ENCODE results near the gene COL23A1.

Gene COL23A1

GRCh38 chr5:178442405-178443257, 147.6 kb downstream of the COL23A1 start:
- H3K27ac ChIP-seq: no peak overlapping the region
- no peak for TF ChIP-seq CTCF (conservative IDR thresholded peaks at IDR 0.05)

GRCh38 chr5:178441486-178442270, 148.5 kb downstream of the COL23A1 start:
- TF ChIP-seq CTCF (conservative IDR thresholded peaks at IDR 0.05): no peak
- no peak overlapping the region for H3K27ac ChIP-seq

GRCh38 chr5:178440181-178440580, 150.0 kb downstream of the COL23A1 start:
- no peak for TF ChIP-seq CTCF (conservative IDR thresholded peaks at IDR 0.05)
- no peak overlapping the region for H3K27ac ChIP-seq

DNA sequence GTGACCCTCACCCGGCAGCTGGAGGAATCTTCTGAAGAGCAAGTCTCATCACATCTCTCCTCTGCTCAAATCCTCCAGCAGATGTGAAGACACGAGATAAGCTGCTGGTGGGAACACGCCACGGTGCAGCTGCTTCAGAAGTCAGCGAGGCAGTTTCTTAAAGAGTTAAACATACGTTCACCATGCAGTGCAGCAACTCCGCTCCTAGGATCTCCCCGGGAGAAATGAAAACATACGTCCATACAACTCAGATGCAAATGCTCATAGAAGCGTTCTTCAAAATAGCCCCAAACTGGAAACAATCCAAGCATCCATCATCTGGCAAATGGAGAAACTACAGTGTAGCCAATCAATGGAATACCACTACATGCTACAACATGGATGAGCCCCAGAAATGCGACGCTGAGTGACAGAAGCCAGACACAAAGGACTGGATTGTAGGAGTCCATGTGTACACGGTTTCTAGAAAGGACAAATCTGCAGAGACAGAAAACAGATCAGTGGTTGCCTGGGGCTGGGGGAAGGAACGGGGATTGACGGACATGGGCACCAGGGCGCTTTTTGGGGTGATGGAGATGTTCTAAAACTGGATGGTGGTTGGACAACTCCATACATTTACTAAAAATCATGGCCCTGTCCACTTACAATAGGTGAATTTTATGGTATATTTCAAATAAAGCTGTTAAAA, 150.6 kb downstream of the COL23A1 start:
- TF ChIP-seq CTCF (conservative IDR thresholded peaks at IDR 0.05): no peak
- no peak overlapping the region for H3K27ac ChIP-seq

GRCh38 chr5:178438796-178439195, 151.4 kb downstream of the COL23A1 start:
- TF ChIP-seq CTCF (conservative IDR thresholded peaks at IDR 0.05): no peak
- no peak overlapping the region for H3K27ac ChIP-seq

DNA sequence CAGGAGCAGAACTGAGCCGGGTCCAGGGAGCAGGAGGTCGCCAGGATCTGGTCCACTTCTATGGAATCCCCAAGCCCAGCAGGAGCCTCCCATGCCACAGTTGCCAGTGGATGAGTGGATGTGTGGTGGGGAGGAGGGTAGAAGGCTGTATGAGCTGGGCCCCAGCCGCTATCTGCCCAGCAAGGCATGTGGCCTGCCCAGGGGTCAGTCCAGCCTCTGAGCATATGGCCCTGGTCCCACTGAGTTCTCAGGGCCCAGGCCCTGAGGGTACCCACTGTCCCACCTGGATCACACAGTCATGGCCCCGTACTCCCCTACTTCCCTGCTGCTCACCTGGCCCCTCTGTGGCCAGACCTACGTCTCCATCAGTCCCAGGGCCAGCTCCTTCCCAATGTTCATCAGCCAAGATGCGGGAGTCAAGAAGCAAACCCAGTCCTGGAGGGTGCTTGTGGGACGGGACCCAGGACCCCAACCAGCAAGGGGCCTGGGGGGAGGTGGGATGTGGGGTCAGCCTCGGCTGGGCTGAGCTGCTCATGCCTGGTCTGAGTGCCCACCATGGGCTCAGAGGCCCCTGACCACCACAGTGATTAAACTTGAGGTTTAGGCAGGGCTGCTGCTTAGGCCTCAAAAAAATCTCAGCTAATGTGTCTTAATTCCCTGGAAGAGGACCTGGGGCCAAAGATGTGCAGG, 152.7 kb downstream of the COL23A1 start:
- TF ChIP-seq CTCF (conservative IDR thresholded peaks at IDR 0.05): no peak
- H3K27ac ChIP-seq: no peak overlapping the region

All from VCaP (cell line).